HG02571 (cell line): ENCODE data around the gene MRPL37.

ENCODE experiments used
- ATAC-seq: cut with Tn5 transposase; IDR thresholded peaks from one replicate; pipeline ENCODE4 v1.9.1; 2021; ENCODE audit warnings: mild to moderate bottlenecking, moderate library complexity; ENCODE audit not compliant: unreplicated experiment

Gene MRPL37

DNA sequence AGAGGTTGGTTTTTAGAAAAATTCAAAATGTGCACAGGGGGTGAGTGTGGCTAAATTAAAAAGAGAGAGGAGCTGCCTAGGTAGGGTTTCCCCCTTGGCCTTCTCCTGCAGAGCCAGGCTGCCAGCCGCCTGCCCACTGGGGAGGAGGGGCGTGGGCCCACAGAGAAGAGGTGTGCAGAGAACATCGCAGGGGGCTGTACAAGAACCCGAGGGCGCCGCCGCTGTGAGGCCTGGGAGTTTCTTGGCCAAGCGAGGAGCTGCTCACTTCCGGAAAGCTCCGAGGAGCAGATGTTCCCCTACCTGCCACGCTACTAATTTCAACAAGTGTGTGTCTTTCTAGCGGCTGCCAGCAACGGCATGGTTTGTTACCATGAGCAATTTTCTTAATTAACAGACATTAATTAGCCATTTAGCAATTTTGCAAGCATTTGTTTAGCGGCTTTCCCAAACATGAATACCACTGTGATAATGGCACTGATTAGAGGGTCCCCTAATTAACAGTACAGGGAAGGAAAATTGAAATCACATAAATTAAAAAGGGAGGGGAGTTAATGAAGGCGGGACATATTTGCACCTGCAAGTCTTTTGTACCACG, 59.7 kb downstream of the MRPL37 start:
- no peak for ATAC-seq

DNA sequence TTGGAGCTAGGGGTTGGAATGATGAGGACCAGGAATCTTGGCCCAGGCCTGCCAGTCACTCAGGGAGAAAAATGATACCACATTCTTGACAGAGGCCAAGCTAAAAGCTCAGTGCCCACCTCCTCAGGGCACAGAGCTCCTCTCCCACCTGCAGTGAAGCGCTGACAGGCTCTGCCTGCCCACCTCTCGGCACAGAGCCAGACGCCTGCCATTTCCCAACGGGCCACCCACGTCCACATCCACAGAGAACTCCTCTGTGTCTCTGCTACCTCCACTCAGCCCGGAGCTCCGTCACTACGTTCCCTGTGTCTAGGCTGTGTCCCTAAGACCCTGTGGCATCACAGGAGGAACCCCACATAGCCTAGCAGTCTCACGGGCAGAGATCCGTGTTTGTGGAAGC, 60.8 kb downstream of the MRPL37 start:
- ATAC-seq, result no peak

DNA sequence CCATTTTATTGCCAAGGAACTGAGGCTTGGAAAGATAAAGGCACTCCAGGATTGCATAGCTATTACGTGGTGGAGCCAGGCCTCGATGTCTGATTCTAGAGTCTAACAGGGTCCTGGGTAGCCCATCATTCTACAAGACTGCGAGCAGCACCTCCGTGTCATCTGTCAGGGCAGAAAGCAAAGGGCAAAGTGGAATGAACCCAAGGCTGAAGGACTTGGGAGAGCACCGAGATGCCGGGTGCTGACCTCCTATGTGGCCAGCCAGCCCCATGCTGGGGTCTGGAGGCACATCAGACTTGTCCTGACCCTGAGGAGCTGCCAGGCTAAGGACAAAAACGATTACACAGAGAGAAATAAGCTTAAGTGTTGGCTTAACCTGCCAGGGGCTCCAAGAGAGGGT, 62.3 kb downstream of the MRPL37 start:
- ATAC-seq, result no peak

DNA sequence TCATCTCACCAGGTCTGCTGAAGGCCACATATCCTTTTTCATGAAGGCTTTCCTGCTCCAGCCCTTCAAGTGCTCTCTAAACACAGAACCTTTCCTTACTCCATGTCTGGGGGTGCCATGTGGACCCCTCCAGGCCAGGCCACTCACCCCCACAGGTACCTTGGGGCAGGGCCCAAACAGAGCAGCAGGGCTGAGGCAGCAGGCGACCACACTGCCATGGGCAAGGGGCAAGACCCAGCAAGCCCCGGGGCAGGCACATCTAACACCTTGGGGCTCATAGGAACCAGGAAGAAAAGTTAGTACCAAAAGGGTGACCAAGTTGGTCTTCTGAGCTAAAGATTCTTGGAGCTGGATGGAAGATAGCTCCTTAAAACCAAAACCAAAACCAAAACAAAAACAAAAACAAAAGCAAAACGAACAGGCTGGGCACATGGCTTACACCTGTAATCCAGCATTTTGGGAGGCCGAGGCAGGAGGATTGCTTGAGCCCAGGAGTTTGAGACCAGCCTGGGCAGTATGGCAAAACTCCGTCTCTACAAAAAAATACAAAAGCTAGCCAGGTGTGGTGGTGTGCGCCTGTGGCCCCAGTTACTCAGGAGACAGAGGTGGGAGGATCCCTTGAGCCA, 63.7 kb downstream of the MRPL37 start:
- no peak for ATAC-seq

DNA sequence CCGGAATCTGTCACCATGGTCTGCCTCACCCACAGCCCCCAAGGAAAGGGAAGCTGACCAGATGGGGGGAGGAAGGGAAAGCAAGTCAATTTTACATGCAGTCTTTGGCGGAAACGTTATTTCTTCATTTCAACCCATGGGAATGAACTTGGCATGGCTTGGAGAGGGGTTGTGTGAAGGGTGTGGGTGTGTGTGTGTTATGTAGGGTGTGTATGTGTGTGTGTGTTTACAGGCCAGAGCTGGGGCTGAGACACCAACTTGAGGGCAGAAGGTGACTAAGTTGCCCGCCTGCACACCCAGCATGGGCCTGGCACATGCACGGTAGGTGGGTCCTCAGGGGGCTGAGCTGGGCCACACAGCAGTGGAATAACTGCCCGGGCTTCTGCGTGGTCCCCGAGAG, 65.2 kb downstream of the MRPL37 start:
- ATAC-seq, result no peak

DNA sequence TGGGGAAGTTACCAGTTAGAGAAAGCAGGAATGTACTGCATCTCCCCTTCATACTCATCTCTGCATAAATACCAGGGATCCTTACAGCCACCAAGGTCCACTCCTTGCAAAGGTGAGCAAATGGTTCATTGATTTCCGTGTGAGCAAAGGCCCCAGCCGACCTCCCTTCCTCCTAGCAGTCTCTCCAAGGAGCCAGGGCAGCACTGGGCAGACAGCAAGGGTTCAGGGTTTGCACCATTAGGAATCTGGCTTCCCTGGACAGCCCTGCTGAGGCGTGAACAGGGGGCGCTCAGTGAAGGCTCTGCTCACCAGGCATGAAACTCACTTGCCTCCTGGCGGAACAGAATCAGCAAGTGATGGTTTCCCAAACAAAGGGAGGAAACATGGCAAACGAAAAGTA, 65.7 kb downstream of the MRPL37 start:
- no peak for ATAC-seq

DNA sequence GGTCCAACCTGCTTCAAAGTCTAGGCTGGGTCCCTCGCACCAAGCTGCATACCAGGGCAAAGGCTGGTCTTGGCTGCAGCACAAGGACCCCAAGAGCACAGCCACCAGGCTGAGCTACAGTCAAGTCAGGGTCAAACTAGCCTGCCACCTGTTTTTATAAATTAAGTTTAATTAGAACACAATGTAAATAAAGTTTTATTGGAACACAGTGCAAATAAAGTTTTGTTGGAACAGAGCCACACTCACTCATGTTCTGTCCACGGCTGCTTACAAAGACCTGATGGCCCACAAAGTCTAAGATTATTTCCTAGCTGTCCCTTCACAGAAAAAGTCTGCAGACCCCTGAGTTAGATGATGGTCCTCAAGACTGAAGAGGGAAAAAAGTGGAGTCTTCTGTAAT, 66.2 kb downstream of the MRPL37 start:
- ATAC-seq, result no peak

DNA sequence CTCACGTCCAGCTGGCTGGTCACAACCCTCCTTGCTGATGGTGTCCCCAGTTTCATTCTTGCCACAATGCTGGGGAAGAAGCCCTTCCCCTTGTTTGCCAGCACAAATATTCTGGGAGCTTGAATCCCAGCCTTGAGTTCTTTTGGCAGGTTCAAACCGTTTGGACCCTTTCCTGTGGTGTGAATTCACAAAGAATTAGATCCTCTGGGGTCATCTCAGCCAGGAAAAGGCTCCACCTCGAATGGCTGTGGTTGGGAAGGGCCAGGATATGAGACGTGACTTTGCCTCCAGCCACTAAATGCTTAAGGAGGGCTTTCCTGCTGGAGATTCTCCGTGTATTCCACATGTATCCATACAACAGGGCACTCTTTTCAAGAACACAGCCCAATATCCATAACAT, 66.9 kb downstream of the MRPL37 start:
- no peak for ATAC-seq
